ENCODE results near the gene ATP8B4.
A peak's percentile ranks its signal among the peaks of the same experiment; 100 is the strongest.

The ATP8B4 gene

GRCh38 chr15:50016951-50017350 lies 102.1 kb downstream of the ATP8B4 start:
- Histone ChIP-seq H3K4me3 (ENCODE audit: low read length) (no peak overlapping the region), H3K4me1 (ENCODE audit: control insufficient read depth, insufficient read depth, low read length) (no peaks in the 10 kb centered on the region), H3K36me3 (ENCODE audit: control insufficient read depth, insufficient read depth, low read length) (no peaks in the 10 kb centered on the region), H3K27ac (ENCODE audit: low read length) (no peak overlapping the region), H3K9me3 (ENCODE audit: control insufficient read depth, insufficient read depth, low read length) (no peaks in the 10 kb centered on the region), H3K27me3 (ENCODE audit: control insufficient read depth, insufficient read depth, low read length) (no peaks in the 10 kb centered on the region)
- DNase-seq (ENCODE audit: low read depth, low spot score): no peak
- WGBS (ENCODE audit: insufficient coverage, insufficient read length): no CpG with 5 or more reads among the region's 2 CpGs

DNA sequence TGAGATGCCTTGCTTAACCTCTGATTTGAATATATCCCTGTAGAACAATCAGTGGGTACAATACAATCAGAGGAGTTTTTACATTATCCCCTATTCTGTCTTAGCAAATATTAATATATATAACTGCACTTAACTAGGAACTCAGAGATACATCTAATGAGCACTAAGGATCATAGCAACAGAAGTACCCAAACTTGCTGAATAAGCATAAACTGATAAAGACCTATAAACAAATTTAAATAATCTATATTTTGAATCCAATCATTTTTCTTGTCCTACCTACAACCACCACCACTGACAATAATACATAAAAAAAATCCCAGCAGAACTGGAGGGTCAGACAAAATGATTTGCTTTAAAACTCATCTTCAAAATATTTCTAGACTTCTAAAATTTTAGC lies 106.2 kb downstream of the ATP8B4 start:
- no peak overlapping the region for H3K4me3 ChIP-seq (ENCODE audit: low read length)
- DNase-seq (ENCODE audit: low read depth, low spot score): no peak
- H3K9me3 ChIP-seq (ENCODE audit: control insufficient read depth, insufficient read depth, low read length): no peaks in the 10 kb centered on the region
- H3K27ac ChIP-seq (ENCODE audit: low read length): no peak overlapping the region
- H3K4me1 ChIP-seq (ENCODE audit: control insufficient read depth, insufficient read depth, low read length): no peaks in the 10 kb centered on the region
- H3K36me3 ChIP-seq (ENCODE audit: control insufficient read depth, insufficient read depth, low read length): no peaks in the 10 kb centered on the region
- H3K27me3 ChIP-seq (ENCODE audit: control insufficient read depth, insufficient read depth, low read length): no peaks in the 10 kb centered on the region

GRCh38 chr15:50009634-50010033 lies 109.4 kb downstream of the ATP8B4 start:
- WGBS (ENCODE audit: insufficient coverage, insufficient read length): no CpG with 5 or more reads among the region's 2 CpGs
- Histone ChIP-seq H3K27ac (ENCODE audit: low read length) (no peak overlapping the region), H3K4me3 (ENCODE audit: low read length) (no peak overlapping the region), H3K4me1 (ENCODE audit: control insufficient read depth, insufficient read depth, low read length) (no peaks in the 10 kb centered on the region; the same call in 1 of the 2 replicates), H3K27me3 (ENCODE audit: control insufficient read depth, insufficient read depth, low read length) (no peaks in the 10 kb centered on the region), H3K9me3 (ENCODE audit: control insufficient read depth, insufficient read depth, low read length) (no peaks in the 10 kb centered on the region), H3K36me3 (ENCODE audit: control insufficient read depth, insufficient read depth, low read length) (no peaks in the 10 kb centered on the region)
- no peak for DNase-seq (ENCODE audit: low read depth, low spot score)

GRCh38 chr15:50003786-50004334 lies 115.2 kb downstream of the ATP8B4 start:
- Histone ChIP-seq H3K27me3 (ENCODE audit: control insufficient read depth, insufficient read depth, low read length) (no peaks in the 10 kb centered on the region), H3K27ac (ENCODE audit: low read length) (no peak overlapping the region), H3K4me3 (ENCODE audit: low read length) (no peak overlapping the region), H3K36me3 (ENCODE audit: control insufficient read depth, insufficient read depth, low read length) (no peaks in the 10 kb centered on the region), H3K4me1 (ENCODE audit: control insufficient read depth, insufficient read depth, low read length) (no peaks in the 10 kb centered on the region; the same call in 1 of the 2 replicates), H3K9me3 (ENCODE audit: control insufficient read depth, insufficient read depth, low read length) (no peaks in the 10 kb centered on the region)
- WGBS (ENCODE audit: insufficient coverage, insufficient read length): no CpG with 5 or more reads among the region's 13 CpGs
- peak; percentile 93 for DNase-seq (ENCODE audit: low read depth, low spot score)

GRCh38 chr15:49991587-49991986 lies 127.4 kb downstream of the ATP8B4 start:
- Histone ChIP-seq H3K36me3 (ENCODE audit: control insufficient read depth, insufficient read depth, low read length) (no peaks in the 10 kb centered on the region), H3K9me3 (ENCODE audit: control insufficient read depth, insufficient read depth, low read length) (no peaks in the 10 kb centered on the region), H3K27me3 (ENCODE audit: control insufficient read depth, insufficient read depth, low read length) (no peaks in the 10 kb centered on the region), H3K4me1 (ENCODE audit: control insufficient read depth, insufficient read depth, low read length) (no peaks in the 10 kb centered on the region), H3K27ac (ENCODE audit: low read length) (no peak overlapping the region), H3K4me3 (ENCODE audit: low read length) (no peak overlapping the region)
- no CpG with 5 or more reads among the region's 2 CpGs for WGBS (ENCODE audit: insufficient coverage, insufficient read length)
- no peak for DNase-seq (ENCODE audit: low read depth, low spot score)

- WGBS (ENCODE audit: insufficient coverage, insufficient read length): no CpG with 5 or more reads among the region's 6 CpGs
Observed at GRCh38 chr15:49990835-49991545, 128.0 kb downstream of the ATP8B4 start.

DNA sequence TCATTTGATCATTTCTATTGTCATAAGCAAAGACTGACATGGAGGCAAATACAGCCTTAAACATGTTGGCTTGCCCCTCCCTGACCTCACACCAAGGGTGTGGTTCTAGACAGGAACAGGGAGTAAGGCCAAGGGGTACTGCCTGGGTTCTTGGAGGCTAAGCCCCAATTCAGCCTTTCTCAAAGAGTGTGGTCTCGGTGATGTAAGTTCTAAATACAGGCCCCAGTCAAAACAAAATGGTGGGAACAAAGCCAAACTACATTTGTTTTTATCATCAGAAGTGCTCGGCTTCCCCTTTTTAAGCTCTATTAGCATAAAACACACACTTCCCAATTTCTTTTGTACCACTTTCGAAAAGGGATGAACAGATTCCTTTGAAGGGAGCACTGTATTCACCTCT lies 129.5 kb downstream of the ATP8B4 start:
- WGBS (ENCODE audit: insufficient coverage, insufficient read length): no CpG with 5 or more reads among the region's 3 CpGs
- no peaks in the 10 kb centered on the region for H3K9me3 ChIP-seq (ENCODE audit: control insufficient read depth, insufficient read depth, low read length)
- no peaks in the 10 kb centered on the region for H3K4me1 ChIP-seq (ENCODE audit: control insufficient read depth, insufficient read depth, low read length)
- H3K27ac ChIP-seq (ENCODE audit: low read length): no peak overlapping the region
- H3K27me3 ChIP-seq (ENCODE audit: control insufficient read depth, insufficient read depth, low read length): no peaks in the 10 kb centered on the region
- no peaks in the 10 kb centered on the region for H3K36me3 ChIP-seq (ENCODE audit: control insufficient read depth, insufficient read depth, low read length)
- no peak for DNase-seq (ENCODE audit: low read depth, low spot score)
- no peak overlapping the region for H3K4me3 ChIP-seq (ENCODE audit: low read length)

More at GRCh38 chr15:49990835-49991545, 128.0 kb downstream of the ATP8B4 start:
- H3K36me3 ChIP-seq (ENCODE audit: control insufficient read depth, insufficient read depth, low read length): no peaks in the 10 kb centered on the region
- H3K9me3 ChIP-seq (ENCODE audit: control insufficient read depth, insufficient read depth, low read length): no peaks in the 10 kb centered on the region
- no peaks in the 10 kb centered on the region for H3K4me1 ChIP-seq (ENCODE audit: control insufficient read depth, insufficient read depth, low read length)
- H3K27ac ChIP-seq (ENCODE audit: low read length): no peak overlapping the region
- no peaks in the 10 kb centered on the region for H3K27me3 ChIP-seq (ENCODE audit: control insufficient read depth, insufficient read depth, low read length)
- no peak overlapping the region for H3K4me3 ChIP-seq (ENCODE audit: low read length)
- no peak for DNase-seq (ENCODE audit: low read depth, low spot score)

GRCh38 chr15:49988766-49989165 lies 130.3 kb downstream of the ATP8B4 start:
- no peaks in the 10 kb centered on the region for H3K4me1 ChIP-seq (ENCODE audit: control insufficient read depth, insufficient read depth, low read length)
- no peak overlapping the region for H3K4me3 ChIP-seq (ENCODE audit: low read length)
- no CpG with 5 or more reads among the region's 2 CpGs for WGBS (ENCODE audit: insufficient coverage, insufficient read length)
- H3K36me3 ChIP-seq (ENCODE audit: control insufficient read depth, insufficient read depth, low read length): no peaks in the 10 kb centered on the region
- H3K27me3 ChIP-seq (ENCODE audit: control insufficient read depth, insufficient read depth, low read length): no peaks in the 10 kb centered on the region
- DNase-seq (ENCODE audit: low read depth, low spot score): no peak
- H3K27ac ChIP-seq (ENCODE audit: low read length): no peak overlapping the region
- no peaks in the 10 kb centered on the region for H3K9me3 ChIP-seq (ENCODE audit: control insufficient read depth, insufficient read depth, low read length)

- no peak overlapping the region for H3K4me3 ChIP-seq (ENCODE audit: low read length)
- H3K4me1 ChIP-seq (ENCODE audit: control insufficient read depth, insufficient read depth, low read length): no peaks in the 10 kb centered on the region
- no peak for DNase-seq (ENCODE audit: low read depth, low spot score)
- H3K9me3 ChIP-seq (ENCODE audit: control insufficient read depth, insufficient read depth, low read length): no peaks in the 10 kb centered on the region
- H3K36me3 ChIP-seq (ENCODE audit: control insufficient read depth, insufficient read depth, low read length): no peaks in the 10 kb centered on the region
- no CpG with 5 or more reads among the region's 3 CpGs for WGBS (ENCODE audit: insufficient coverage, insufficient read length)
- H3K27me3 ChIP-seq (ENCODE audit: control insufficient read depth, insufficient read depth, low read length): no peaks in the 10 kb centered on the region
- H3K27ac ChIP-seq (ENCODE audit: low read length): no peak overlapping the region
Observed at GRCh38 chr15:49987896-49988295, 131.1 kb downstream of the ATP8B4 start.

DNA sequence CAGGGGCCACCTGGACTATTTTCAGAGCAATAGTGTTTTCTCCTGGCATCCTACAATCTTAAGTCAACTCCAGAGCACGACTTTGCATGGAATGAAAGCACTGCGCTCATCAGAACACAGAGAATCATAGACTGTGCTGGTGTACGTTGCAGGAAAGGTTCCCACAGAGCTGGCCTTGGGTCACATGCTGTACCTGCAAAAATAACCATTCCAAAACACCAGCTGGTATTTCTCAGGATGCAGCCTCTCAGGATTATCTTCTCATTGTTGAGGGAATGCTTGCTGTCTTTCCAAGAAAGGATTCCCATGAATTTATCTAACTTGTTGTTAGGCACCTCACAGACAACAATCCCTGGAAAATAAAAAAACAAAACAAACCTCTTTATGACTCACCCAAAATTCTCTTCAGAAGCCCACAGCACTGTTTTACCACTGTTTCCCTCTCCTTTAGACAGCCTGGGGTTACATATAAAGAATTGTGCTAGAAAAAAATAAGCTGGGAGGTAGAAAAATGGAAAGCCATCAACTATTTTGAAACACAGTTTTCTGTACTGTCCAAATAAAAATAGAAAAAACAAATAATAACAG lies 131.7 kb downstream of the ATP8B4 start:
- no CpG with 5 or more reads among the region's 3 CpGs for WGBS (ENCODE audit: insufficient coverage, insufficient read length)

DNA sequence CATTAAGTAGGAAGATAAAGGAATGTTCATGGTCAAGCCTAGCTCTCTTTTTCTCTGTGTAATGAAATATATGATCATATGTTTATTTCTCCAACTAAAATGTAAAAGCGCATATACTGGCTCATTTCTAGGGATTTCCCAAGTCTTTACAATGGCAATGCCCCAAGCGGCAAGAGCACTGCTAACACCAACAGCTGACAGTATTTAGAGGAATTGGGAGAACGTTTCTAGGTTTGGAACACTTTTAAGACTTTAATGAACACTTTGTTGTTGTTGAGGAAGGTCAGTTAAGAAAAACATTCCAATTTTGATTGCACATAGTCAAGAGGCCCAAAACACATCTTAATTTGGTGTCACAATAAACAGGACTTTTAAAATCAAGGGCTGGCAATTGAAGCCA lies 132.7 kb downstream of the ATP8B4 start:
- no peaks in the 10 kb centered on the region for H3K36me3 ChIP-seq (ENCODE audit: control insufficient read depth, insufficient read depth, low read length)
- WGBS (ENCODE audit: insufficient coverage, insufficient read length): no CpG with 5 or more reads among the region's 3 CpGs
- no peaks in the 10 kb centered on the region for H3K9me3 ChIP-seq (ENCODE audit: control insufficient read depth, insufficient read depth, low read length)
- no peak for DNase-seq (ENCODE audit: low read depth, low spot score)
- H3K4me1 ChIP-seq (ENCODE audit: control insufficient read depth, insufficient read depth, low read length): no peaks in the 10 kb centered on the region
- H3K4me3 ChIP-seq (ENCODE audit: low read length): no peak overlapping the region
- no peaks in the 10 kb centered on the region for H3K27me3 ChIP-seq (ENCODE audit: control insufficient read depth, insufficient read depth, low read length)
- H3K27ac ChIP-seq (ENCODE audit: low read length): no peak overlapping the region

More for the DNA sequence above, 131.7 kb downstream of the ATP8B4 start:
- no peak overlapping the region for H3K4me3 ChIP-seq (ENCODE audit: low read length)
- H3K27me3 ChIP-seq (ENCODE audit: control insufficient read depth, insufficient read depth, low read length): no peaks in the 10 kb centered on the region
- H3K4me1 ChIP-seq (ENCODE audit: control insufficient read depth, insufficient read depth, low read length): no peaks in the 10 kb centered on the region
- H3K27ac ChIP-seq (ENCODE audit: low read length): no peak overlapping the region
- DNase-seq (ENCODE audit: low read depth, low spot score): no peak
- no peaks in the 10 kb centered on the region for H3K36me3 ChIP-seq (ENCODE audit: control insufficient read depth, insufficient read depth, low read length)
- no peaks in the 10 kb centered on the region for H3K9me3 ChIP-seq (ENCODE audit: control insufficient read depth, insufficient read depth, low read length)

All from iPS DF 6.9 (cell line).